Transverse colon (tissue), 4 donors: ENCODE data around the gene CIRBP. TPM values are rescaled to one million over a fixed set of nuclear protein-coding genes. Genes with fewer than 3 reads are reported as not detected.
A peak's percentile ranks its signal among the peaks of the same experiment; 100 is the strongest.
"Not testable (repeated sequence)": the region's sequence is repeated elsewhere in the genome, so short reads cannot be mapped to it uniquely, and the experiment has no call there.

ENCODE experiments used
- DNase-seq: peaks from one replicate; pipeline ENCODE4 v3.0.0-alpha.2; 2019
- H3K27ac ChIP-seq, 4 donors: fragments of 200-600 bp; sonication (generic); 2 replicates each; pipeline ENCODE4 v1.5.1; 2016 to 2018; ENCODE audit warnings: inconsistent platforms in 4 of 4
- H3K27me3 ChIP-seq: fragments of 200-600 bp; sonication (generic); 2 replicates; pipeline ENCODE4 v1.5.1; 2017; ENCODE audit warnings: inconsistent platforms
- H3K36me3 ChIP-seq, 4 donors: fragments of 200-600 bp; sonication (generic); 2 replicates each; pipeline ENCODE4 v1.5.1; 2017 to 2019; ENCODE audit warnings: inconsistent platforms in 4 of 4
- H3K4me1 ChIP-seq, 4 donors: fragments of 200-600 bp; sonication (generic); 2 replicates each; pipeline ENCODE4 v1.5.1; 2017 to 2020; ENCODE audit warnings: inconsistent platforms in 4 of 4
- H3K4me3 ChIP-seq, 4 donors: fragments of 200-600 bp; sonication (generic); 1 replicate in 1 of 4; 2 replicates in 3 of 4; pipeline versions ENCODE4 v1.5.1 to v1.6.1; 2017 to 2019; ENCODE audit warnings: inconsistent platforms in 4 of 4
- H3K9me3 ChIP-seq, 2 donors: fragments of 200-600 bp; sonication (generic); 2 replicates each; pipeline ENCODE4 v1.5.1; 2017 to 2019; ENCODE audit warnings: inconsistent platforms in 2 of 2
- CTCF ChIP-seq, 5 experiments: fragments of 200-600 bp in 3 of 5; fragments of 450-650 bp in 2 of 5; sonication (generic) in 3 of 5; IDR thresholded peaks; 1 replicate in 2 of 5; 2 replicates in 3 of 5; pipeline ENCODE4 v1.5.1; 2016 to 2017; ENCODE audit warnings: antibody characterized with exemption in 5 of 5, inconsistent platforms in 3 of 5, mild to moderate bottlenecking in 2 of 5, moderate library complexity in 1 of 5
- EP300 ChIP-seq: sonication (generic); formaldehyde crosslinking; IDR thresholded peaks from one replicate; pipeline ENCODE4 v1.6.1; 2017; ENCODE audit warnings: antibody characterized with exemption, low read depth
- POLR2A ChIP-seq: fragments of 450-650 bp; IDR thresholded peaks from one replicate; pipeline ENCODE4 v1.6.1; 2016; ENCODE audit warnings: antibody characterized with exemption, mild to moderate bottlenecking, moderate library complexity
- POLR2AphosphoS5 ChIP-seq, 3 donors: sonication (generic); formaldehyde crosslinking; IDR thresholded peaks; one replicate each; pipeline ENCODE4 v1.6.1; 2016; ENCODE audit warnings: antibody characterized with exemption in 3 of 3
- WGBS, 2 donors: methylation state at CpG; one replicate each; pipeline ENCODE4 v1.1.5; 2018; ENCODE audit warnings: low coverage in 1 of 2; 5-methylcytosine and 5-hydroxymethylcytosine counted together
- in situ Hi-C, 4 donors: fragments of 200-750 bp; cut with MboI; loops; one replicate each; pipeline versions ENCODE4 v1.15.0 to v1.15.1; 2017; ENCODE audit warnings: low sequenced_read_pairs in 3 of 4, low pct_ligation_motif_present in 1 of 4, low pct_unique_long_range_greater_than_20kb in 1 of 4
- intact Hi-C: fragments of 100-400 bp; cut with DNase I; formaldehyde crosslinking; loops from one replicate; pipeline ENCODE4 v1.15.1; 2023; ENCODE audit warnings: low total_unique reads
- total RNA-seq, 4 donors: library from RNA; depleted of rRNA; stranded (reverse); fragments of >200 nt; gene quantifications; one replicate each; pipeline ENCODE4 v1.1.0, GENCODE V29; 2016

CIRBP gene
- total RNA-seq, 4 donors from 2014 or later = 431 to 488 (median 460) TPM

GRCh38 chr19:1244693-1245451 is 24.3 kb upstream of the CIRBP start:
- Histone ChIP-seq H3K9me3 (no peaks in the 10 kb centered on the region), H3K4me1 (peaks cover 62 to 71% (median 67%) of the 10 kb centered on the region in 4 donors), H3K27me3 (no peaks in the 10 kb centered on the region), H3K27ac (peak overlapping the region; percentile 98 to 99 (median 98)), H3K4me3 (peak overlapping the region in 1 of 4 donors; percentile 86), H3K36me3 (no peaks in the 10 kb centered on the region)
- TF ChIP-seq CTCF (IDR thresholded peaks at IDR 0.05) (peak in 2 of 5 experiments; percentile 1 to 2), POLR2AphosphoS5 (IDR thresholded peaks at IDR 0.05) (peak in 2 of 3 donors; percentile 44 to 67), POLR2A (peak; percentile 37), EP300 (peak; percentile 38)
- intact Hi-C loops (loop anchor here (1.0 to 10.0 kb wide), 3 partner anchors 22 to 220 kb away; partner anchors contain the start of genes CNN2, GPX4, RNU6-2 and TMEM259), in situ Hi-C loops (no loop called here)
- 29% methylated on average over 14 of the region's 31 CpGs; no CpG with 5 or more reads in 1 of the 2 donors for WGBS, 2 donors
- DNase-seq = peak; percentile 85

- peaks cover 59 to 65% (median 63%) of the 10 kb centered on the region in 4 donors for H3K4me1 ChIP-seq
- intact Hi-C loops (loop anchor here (10.0 kb wide), 2 partner anchors 141 to 221 kb away; partner anchors contain the start of genes CNN2, GPX4, RNU6-2 and TMEM259), in situ Hi-C loops (no loop called here)
- 63 to 70% methylated on average over 2 to 22 of the region's 26 CpGs for WGBS, 2 donors
- no peaks in the 10 kb centered on the region for H3K9me3 ChIP-seq
- peak overlapping the region; percentile 98 to 99 (median 98) for H3K27ac ChIP-seq
- TF ChIP-seq POLR2AphosphoS5 (IDR thresholded peaks at IDR 0.05) (peak; percentile 58 to 94 (median 87)), EP300 (peak; percentile 98), CTCF (IDR thresholded peaks at IDR 0.05) (no peak), POLR2A (peak; percentile 67)
- H3K36me3 ChIP-seq = no peaks in the 10 kb centered on the region
- H3K4me3 ChIP-seq = peak overlapping the region in 1 of 4 donors; percentile 86
- DNase-seq = peak; percentile 88
- H3K27me3 ChIP-seq = no peaks in the 10 kb centered on the region
Measured at GRCh38 chr19:1245494-1246264, 23.5 kb upstream of the CIRBP start.

DNA sequence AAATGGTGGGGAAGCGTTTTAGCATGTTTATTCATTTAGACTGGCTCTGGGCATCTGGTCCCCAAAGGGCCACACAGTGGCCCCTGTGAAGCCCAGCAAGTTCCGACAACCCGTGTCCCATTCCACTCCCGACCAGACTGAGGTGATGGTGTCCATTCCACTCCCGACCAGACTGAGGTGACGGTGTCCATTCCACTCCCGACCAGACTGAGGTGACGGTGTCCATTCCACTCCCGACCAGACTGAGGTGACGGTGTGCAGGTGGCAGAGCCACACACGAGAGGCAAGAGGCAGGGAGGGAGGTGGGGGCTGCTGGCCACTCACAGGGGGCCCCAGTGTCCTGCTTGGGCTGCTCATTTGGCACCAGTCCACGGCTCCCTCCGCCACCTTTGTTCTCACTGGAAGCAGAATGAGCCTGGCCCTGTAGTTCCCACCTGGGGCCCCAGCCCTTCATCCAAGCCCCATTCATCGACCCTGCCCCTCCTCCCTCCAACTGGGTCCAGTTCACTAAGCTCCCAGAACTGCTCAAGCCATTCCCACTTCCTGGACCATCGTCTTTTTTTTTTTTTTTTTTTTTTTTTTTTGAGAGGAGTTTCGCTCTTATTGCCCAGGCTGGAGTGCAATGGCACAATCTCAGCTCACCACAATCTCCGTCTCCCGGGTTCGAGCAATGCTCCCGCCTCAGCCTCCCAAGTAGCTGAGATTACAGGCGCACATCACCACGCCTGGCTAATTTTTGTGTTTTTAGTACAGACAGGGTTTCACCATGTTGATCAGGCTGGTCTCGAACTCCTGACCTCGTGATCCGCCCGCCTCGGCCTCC is 22.7 kb upstream of the CIRBP start:
- H3K9me3 ChIP-seq, H3K4me3 ChIP-seq, H3K27me3 ChIP-seq, H3K36me3 ChIP-seq, in situ Hi-C loops: not testable (repeated sequence)
- intact Hi-C loops = loop anchor here (10.0 kb wide), 2 partner anchors 142 to 222 kb away; partner anchors contain the start of genes CNN2, GPX4, RNU6-2 and TMEM259
- H3K27ac ChIP-seq = peak overlapping the region; percentile 98 to 99 (median 98)
- peak; percentile 48 for DNase-seq
- H3K4me1 ChIP-seq = peaks cover 52 to 59% (median 57%) of the 10 kb centered on the region in 4 donors
- WGBS, 2 donors = 66 to 89% methylated on average over 12 to 26 of the region's 27 CpGs

GRCh38 chr19:1247748-1248138 is 21.4 kb upstream of the CIRBP start:
- 40 to 61% methylated on average over 1 to 7 of the region's 8 CpGs for WGBS, 2 donors
- Histone ChIP-seq H3K9me3 (no peaks in the 10 kb centered on the region), H3K27ac (peak overlapping the region; percentile 98 to 99 (median 98)), H3K4me1 (peaks cover 46 to 64% (median 62%) of the 10 kb centered on the region in 4 donors), H3K36me3 (no peaks in the 10 kb centered on the region), H3K27me3 (no peaks in the 10 kb centered on the region), H3K4me3 (peak overlapping the region in 3 of 4 donors; percentile 74 to 91 (median 80))
- no peak for DNase-seq
- TF ChIP-seq POLR2AphosphoS5 (IDR thresholded peaks at IDR 0.05) (peak in 2 of 3 donors; percentile 17 to 59), EP300 (no peak)
- in situ Hi-C loops = no loop called here
- intact Hi-C loops = loop anchor here (10.0 kb wide), 2 partner anchors 143 to 223 kb away; partner anchors contain the start of genes CNN2, GPX4, RNU6-2 and TMEM259
